DOHH2 (cell line): ENCODE data around the gene BAIAP2L1.

Experiments used
- EZH2phosphoT487 ChIP-seq: fragments of 200-600 bp; sonication (generic); IDR thresholded peaks from 2 replicates; pipeline ENCODE4 v1.6.1; 2017; ENCODE audit warnings: borderline replicate concordance, mild to moderate bottlenecking, antibody characterized with exemption, low read length, moderate library complexity, mixed read lengths
- TF ChIP-seq, protein P1 (sequence below): fragments of 200-600 bp; sonication (generic); IDR thresholded peaks from one replicate; pipeline ENCODE4 v1.5.1; 2014; ENCODE audit warnings: antibody characterized with exemption, mild to moderate bottlenecking, low read depth, low read length; ENCODE audit not compliant: poor library complexity, severe bottlenecking

- TF ChIP-seq, protein P1, sequence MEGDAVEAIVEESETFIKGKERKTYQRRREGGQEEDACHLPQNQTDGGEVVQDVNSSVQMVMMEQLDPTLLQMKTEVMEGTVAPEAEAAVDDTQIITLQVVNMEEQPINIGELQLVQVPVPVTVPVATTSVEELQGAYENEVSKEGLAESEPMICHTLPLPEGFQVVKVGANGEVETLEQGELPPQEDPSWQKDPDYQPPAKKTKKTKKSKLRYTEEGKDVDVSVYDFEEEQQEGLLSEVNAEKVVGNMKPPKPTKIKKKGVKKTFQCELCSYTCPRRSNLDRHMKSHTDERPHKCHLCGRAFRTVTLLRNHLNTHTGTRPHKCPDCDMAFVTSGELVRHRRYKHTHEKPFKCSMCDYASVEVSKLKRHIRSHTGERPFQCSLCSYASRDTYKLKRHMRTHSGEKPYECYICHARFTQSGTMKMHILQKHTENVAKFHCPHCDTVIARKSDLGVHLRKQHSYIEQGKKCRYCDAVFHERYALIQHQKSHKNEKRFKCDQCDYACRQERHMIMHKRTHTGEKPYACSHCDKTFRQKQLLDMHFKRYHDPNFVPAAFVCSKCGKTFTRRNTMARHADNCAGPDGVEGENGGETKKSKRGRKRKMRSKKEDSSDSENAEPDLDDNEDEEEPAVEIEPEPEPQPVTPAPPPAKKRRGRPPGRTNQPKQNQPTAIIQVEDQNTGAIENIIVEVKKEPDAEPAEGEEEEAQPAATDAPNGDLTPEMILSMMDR, result no peak
- TF ChIP-seq EZH2phosphoT487, result no peak
Measured at GRCh38 chr7:98286093-98286539, 114.8 kb downstream of the BAIAP2L1 start.
